GM21526 (cell line): Measurements from ENCODE around the gene PRKCI.
"Not testable (repeated sequence)": the region's sequence is repeated elsewhere in the genome, so short reads cannot be mapped to it uniquely, and the experiment has no call there.

Source experiments
- ATAC-seq: cut with Tn5 transposase; IDR thresholded peaks from one replicate; pipeline ENCODE4 v1.9.1; 2021; ENCODE audit warnings: moderate library complexity; ENCODE audit not compliant: unreplicated experiment, low FRiP score

The PRKCI gene

DNA sequence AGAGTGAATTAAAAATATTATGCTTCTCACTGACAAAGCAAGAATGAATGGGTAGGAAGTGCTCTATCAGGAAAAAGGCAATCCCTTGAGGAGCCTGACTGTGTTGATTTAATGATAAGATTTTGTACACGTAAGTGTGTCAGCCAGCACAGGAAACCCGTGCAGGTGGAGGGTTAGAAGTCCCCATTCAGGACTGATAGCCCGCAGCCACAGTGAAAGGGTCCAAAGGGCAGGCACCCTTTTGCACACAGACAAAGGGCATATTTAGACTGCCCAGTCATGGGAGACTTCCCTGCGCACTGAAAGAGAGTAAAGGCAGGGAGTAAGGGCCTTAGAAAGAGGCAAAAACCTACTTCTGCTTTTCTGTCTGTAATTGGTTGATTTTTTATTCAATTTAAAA is 108.9 kb downstream of the PRKCI start:
- ATAC-seq = no peak

DNA sequence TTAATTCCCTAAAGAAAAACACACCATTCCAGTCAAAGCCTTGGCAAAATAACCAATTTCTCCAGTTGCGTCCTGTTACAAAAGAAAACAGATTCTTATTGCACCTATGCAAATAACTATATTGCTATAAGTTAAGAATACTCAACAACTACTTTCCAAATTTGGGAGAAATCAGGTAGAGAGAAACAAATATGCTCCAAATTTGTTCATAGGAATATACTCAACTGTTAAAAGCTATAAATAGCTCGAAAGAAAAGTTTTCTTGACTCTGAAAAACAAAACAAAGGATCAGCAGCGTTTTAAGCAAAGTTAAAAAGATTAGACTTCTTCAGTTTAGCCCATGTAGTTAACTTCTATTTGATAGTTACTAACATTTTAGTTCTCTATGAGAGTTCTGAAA is 115.2 kb downstream of the PRKCI start:
- ATAC-seq = no peak

DNA sequence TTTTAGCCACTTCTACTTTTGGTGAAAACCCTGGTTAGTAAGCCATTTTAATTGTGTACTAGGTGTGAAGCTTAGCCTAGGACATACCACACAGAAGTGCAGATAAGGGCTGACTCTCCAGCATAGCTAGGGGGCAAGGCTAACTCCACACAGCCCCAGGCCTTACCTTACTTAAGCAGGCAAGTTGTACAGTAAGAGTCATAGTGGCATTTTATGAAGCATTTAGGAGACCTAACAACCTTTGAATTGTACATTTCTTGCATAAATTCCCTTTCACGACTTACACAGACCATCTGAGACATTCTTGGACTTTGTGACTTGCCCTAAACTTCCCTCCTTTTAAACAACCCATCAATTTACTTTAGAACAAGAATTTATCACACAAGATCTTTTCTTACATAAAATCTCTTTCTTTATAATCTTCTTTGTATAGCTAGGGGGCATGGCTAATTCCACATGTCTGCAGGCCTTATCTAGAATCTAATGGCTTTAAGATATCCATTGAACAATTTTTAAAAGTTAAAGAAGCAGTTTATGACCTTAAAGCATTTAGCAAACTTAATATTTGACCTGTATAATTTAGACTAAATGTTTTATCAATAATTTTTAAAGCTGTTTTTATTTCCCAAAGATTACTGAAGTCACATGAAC is 116.6 kb downstream of the PRKCI start:
- no peak for ATAC-seq

DNA sequence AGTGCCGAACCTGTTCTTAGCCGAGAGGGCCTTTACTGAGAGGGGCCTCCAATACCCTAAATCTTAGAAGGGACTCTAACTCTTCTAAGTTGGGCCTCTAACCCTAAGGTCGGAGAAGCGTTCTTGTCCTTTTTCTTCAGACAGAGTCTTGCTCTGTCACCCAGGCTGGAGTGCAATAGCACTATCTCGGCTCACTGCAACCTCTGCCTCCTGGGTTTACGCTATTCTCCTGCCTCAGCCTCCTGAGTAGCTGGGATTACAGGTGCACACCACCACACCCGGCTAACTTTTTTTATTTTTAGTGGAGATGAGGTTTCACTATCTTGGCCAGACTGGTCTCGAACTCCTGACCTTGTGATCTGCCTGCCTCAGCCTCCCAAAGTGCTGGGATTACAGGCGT is 120.0 kb downstream of the PRKCI start:
- not testable (repeated sequence) for ATAC-seq

DNA sequence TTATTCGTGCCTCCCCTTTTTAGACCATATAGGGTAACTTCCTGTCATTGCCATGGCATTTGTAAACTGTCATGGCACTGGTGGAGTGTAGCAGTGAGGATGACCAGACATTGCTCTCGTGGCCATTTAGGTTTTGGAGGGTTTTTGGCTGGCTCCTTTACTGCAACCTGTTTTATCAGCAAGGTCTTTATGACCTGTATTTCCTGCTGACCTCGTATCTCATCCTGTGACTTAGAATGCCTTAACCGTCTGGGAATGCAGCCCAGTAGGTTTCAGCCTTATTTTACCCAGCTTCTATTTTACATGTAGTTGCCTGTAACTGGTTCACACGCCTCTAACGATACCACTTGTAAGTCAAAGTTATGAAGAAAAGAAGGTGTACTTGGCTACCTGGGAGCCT is 121.6 kb downstream of the PRKCI start:
- ATAC-seq = not testable (repeated sequence)

DNA sequence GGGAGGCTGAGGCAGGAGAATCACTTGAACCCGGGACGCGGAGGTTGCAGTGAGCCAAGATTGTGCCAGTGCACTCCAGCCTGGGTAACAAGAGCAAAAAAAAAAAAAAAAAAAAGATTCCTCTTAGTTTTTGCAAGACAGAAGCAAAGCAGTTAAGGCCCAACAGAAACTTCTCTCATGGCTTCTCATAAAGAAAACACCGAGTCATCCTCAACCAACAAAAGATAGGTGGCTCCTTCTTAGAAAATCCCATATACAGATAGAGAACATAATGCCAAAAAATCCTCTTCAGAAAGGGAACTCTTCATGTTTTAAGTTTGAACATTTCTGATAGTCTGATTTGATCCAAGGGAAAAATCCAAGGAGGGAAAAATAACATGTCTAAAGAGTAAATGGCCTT is 122.7 kb downstream of the PRKCI start:
- no peak for ATAC-seq

DNA sequence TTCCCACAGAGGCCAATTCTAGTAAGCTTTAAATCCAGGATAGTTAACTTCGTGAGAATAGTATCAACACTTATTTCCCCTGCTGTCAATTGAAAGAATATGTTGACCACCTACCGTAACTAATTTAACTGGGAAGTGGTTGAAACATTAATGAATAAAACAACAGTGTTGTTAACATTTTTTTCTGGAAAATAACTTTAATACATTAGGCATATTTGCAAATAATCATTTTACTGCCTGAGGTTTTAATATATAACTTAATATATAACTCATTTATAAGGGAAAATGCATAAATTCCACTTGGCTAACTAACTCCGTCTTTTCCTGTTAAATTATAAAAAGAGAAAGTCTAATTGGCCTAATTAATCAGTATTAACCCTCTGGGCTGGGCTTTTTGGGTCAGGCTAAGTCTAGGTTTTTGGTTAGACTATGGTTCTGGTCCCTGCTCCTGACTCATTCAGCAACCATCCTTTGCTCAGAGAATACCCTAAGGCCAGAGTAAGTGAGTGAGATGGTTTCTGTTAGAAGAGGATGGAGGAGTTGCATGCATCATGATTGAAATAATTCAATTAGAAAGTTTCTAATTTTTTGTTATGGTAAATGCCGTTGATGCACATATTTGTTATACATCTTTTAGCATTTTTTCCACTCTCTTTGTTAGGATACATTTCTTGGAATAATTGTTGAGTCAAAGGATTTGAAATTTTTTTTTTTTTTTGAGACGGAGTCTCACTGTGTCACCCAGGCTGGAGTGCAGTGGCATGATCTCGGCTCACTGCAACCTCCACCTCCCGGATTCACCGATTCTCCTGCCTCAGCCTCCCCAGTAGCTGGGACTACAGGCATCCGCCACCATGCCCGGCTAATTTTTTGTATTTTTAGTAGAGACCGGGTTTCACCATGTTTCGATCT is 124.5 kb downstream of the PRKCI start:
- no peak for ATAC-seq

DNA sequence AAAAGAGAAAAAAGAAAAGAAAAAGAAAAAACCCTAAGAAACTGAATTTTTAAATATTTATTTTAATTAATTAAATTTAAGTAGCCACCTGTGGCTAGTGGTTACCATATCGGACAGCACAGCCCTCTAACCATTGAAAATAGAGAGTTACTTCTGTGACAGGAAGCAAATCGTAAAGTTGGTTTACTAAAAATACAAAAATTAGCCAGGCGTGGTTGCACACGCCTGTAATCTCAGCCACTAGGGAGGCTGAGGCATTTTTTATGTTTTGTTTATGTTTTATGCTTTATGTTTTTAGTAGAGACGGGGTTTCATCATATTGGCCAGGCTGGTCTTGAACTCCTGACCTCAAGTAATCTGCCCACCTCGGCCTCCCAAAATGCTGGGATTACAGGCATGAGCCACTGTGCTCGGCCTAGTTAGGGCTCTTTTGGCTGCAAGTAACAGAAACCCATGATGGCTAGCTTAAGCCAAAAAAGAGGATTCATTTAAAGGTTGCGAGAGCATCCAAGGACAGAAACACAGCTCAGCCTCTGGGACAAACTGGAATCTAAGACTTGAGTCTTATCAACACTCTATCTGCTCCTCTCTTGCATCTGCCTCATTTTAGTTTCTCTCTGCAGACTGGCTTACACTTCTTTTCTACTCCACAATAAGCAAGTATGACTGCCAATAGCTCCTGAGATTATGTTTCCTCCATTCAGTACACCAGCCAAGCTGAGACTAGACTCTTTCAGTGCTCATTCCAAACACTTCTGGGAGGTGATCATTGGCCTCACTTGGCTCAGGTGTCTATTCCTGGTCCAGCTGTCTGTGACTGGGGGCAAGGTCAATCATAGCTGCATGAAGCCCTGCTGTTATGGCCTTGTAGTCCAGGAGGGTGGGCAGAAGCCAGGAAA is 128.5 kb downstream of the PRKCI start:
- ATAC-seq = no peak

DNA sequence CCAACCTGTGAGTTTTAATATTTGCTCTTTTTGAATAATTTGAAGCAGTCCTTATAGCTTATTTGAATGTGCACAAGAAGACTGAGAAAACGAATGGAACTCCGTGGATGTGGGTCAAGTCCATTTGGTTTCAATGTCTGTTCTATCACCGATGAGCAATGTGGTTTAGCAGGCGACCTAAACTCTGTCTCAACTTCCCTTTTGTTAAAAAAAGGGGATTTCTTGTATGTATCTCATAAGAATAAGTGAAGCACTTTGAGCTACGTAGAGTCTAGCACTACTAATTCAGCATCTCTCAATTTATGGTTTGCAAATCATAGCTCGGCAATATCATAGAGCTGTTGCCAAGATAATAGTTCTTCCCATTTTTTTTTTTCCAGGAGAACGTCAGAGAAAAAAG is 130.7 kb downstream of the PRKCI start:
- no peak for ATAC-seq

DNA sequence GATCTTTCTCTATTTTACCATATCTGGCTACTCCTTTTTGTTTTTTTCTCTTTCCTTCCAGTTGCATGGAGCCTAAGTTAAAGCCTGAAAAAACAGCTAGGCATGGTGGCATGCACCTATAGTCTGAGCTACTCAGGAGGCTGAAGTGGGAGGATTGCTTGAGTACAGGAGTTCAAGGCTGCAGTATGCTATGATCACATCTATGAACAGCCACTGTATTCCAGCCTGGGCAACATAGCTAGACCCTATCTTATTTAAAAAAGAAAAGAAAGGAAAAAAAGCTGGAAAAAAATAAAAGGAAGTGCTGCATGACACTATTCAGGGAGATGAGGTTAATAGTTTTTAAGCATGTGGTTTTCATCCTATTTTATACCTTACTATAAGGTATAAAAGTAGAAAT is 131.3 kb downstream of the PRKCI start:
- ATAC-seq = no peak

DNA sequence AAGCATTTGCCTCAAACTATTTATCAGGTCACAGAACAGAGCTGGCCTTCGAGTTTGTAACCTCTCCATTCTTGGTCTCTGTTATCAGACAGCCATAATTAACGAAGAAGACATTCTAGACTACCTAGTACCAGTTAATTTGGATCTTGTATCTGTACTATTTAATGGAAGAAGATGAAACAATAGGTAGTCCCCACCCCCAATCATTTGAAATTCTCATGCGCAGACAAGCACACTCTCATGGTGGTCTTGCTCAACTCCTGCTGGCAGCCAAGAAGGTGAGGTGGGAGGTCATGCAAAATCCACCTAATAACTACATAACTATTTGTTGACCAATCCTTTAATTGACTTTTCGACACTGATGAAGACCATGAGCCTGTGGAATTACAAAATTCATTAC is 132.5 kb downstream of the PRKCI start:
- no peak for ATAC-seq
